Measurements from ENCODE around the gene GABRB3. TPM values are rescaled to one million over a fixed set of nuclear protein-coding genes. Genes with fewer than 3 reads are reported as not detected.

GABRB3 gene
- total RNA-seq, 1 donor from 2014 or later = 8.8 TPM

GRCh38 chr15:26641144-26641543 is 131.7 kb downstream of the GABRB3 start:
- Histone ChIP-seq H3K4me1 (no peaks in the 10 kb centered on the region), H3K79me2 (ENCODE audit: low read depth) (no peaks in the 10 kb centered on the region), H3K27me3 (no peaks in the 10 kb centered on the region)

GRCh38 chr15:26640601-26641000 is 132.3 kb downstream of the GABRB3 start:
- no peak overlapping the region for H3K27ac Mint-ChIP-seq
- Histone ChIP-seq H3K9me3 (ENCODE audit: low read depth) (no peaks in the 10 kb centered on the region), H3K79me2 (ENCODE audit: low read depth) (no peaks in the 10 kb centered on the region), H3K4me1 (no peaks in the 10 kb centered on the region), H3K4me3 (no peak overlapping the region), H3K27ac (no peak overlapping the region), H3K4me2 (no peak overlapping the region), H3K9ac (no peak overlapping the region), H2AFZ (replicated peaks) (no peak overlapping the region), H3F3A (ENCODE audit: low read depth) (no peaks in the 10 kb centered on the region), H4K20me1 (ENCODE audit: low read depth) (no peaks in the 10 kb centered on the region), H3K36me3 (no peaks in the 10 kb centered on the region), H3K27me3 (no peaks in the 10 kb centered on the region)
- no peak overlapping the region for H3K4me3 Mint-ChIP-seq
- H3K4me1 Mint-ChIP-seq = peaks cover 19% of the 10 kb centered on the region
- peaks cover 2% of the 10 kb centered on the region for H3K27me3 Mint-ChIP-seq (ENCODE audit: insufficient read depth, low read depth)
- H3K9me3 Mint-ChIP-seq = peaks cover 5% of the 10 kb centered on the region
- no peak for TF ChIP-seq EZH2 (IDR thresholded peaks at IDR 0.05)
- TF ChIP-seq, protein P1, sequence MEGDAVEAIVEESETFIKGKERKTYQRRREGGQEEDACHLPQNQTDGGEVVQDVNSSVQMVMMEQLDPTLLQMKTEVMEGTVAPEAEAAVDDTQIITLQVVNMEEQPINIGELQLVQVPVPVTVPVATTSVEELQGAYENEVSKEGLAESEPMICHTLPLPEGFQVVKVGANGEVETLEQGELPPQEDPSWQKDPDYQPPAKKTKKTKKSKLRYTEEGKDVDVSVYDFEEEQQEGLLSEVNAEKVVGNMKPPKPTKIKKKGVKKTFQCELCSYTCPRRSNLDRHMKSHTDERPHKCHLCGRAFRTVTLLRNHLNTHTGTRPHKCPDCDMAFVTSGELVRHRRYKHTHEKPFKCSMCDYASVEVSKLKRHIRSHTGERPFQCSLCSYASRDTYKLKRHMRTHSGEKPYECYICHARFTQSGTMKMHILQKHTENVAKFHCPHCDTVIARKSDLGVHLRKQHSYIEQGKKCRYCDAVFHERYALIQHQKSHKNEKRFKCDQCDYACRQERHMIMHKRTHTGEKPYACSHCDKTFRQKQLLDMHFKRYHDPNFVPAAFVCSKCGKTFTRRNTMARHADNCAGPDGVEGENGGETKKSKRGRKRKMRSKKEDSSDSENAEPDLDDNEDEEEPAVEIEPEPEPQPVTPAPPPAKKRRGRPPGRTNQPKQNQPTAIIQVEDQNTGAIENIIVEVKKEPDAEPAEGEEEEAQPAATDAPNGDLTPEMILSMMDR (IDR thresholded peaks at IDR 0.05) = no peak
- no peak for TF ChIP-seq EZH2phosphoT487 (IDR thresholded peaks at IDR 0.05)
- DNase-seq (ENCODE audit: low spot score) = no peak
- H3K36me3 Mint-ChIP-seq = no peaks in the 10 kb centered on the region

More at GRCh38 chr15:26641144-26641543, 131.7 kb downstream of the GABRB3 start:
- H4K20me1 ChIP-seq (ENCODE audit: low read depth) = no peaks in the 10 kb centered on the region
- no peak overlapping the region for H2AFZ ChIP-seq (replicated peaks)
- H3K9ac ChIP-seq = no peak overlapping the region
- no peaks in the 10 kb centered on the region for H3K36me3 ChIP-seq
- Mint-ChIP-seq H3K27me3 (ENCODE audit: insufficient read depth, low read depth) (peaks cover 2% of the 10 kb centered on the region), H3K27ac (no peak overlapping the region), H3K9me3 (peaks cover 5% of the 10 kb centered on the region), H3K36me3 (no peaks in the 10 kb centered on the region), H3K4me3 (no peak overlapping the region), H3K4me1 (peaks cover 18% of the 10 kb centered on the region)
- TF ChIP-seq EZH2 (IDR thresholded peaks at IDR 0.05) = no peak
- DNase-seq (ENCODE audit: low spot score) = no peak
- no peaks in the 10 kb centered on the region for H3F3A ChIP-seq (ENCODE audit: low read depth)
- no peak overlapping the region for H3K4me3 ChIP-seq
- H3K27ac ChIP-seq = no peak overlapping the region
- no peaks in the 10 kb centered on the region for H3K9me3 ChIP-seq (ENCODE audit: low read depth)
- H3K4me2 ChIP-seq = no peak overlapping the region

DNA sequence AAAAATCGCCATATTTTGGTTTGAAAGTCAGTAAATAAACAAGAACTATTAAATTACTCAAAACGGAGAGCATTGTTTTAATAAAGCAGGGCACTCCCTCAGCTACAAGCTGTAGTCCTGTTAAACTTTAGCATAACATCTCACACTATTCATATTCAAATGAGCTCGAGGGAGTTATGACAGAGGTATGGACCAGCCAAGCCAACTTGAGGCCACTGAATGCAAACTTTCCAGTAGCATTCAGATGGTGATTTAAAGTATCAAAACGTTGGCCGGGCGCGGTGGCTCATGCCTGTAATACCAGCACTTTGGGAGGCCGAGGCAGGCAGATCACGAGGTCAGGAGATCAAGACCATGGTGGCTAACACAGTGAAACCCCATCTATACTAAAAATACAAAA is 132.9 kb downstream of the GABRB3 start:
- H3K9me3 Mint-ChIP-seq = peaks cover 5% of the 10 kb centered on the region
- DNase-seq (ENCODE audit: low spot score) = no peak
- no peak overlapping the region for H3K27ac Mint-ChIP-seq
- H4K20me1 ChIP-seq (ENCODE audit: low read depth) = no peaks in the 10 kb centered on the region
- peaks cover 2% of the 10 kb centered on the region for H3K27me3 Mint-ChIP-seq (ENCODE audit: insufficient read depth, low read depth)
- no peak overlapping the region for H3K4me3 ChIP-seq
- H3K27ac ChIP-seq = no peak overlapping the region
- no peaks in the 10 kb centered on the region for H3K36me3 Mint-ChIP-seq
- H3K27me3 ChIP-seq = no peaks in the 10 kb centered on the region
- no peaks in the 10 kb centered on the region for H3K79me2 ChIP-seq (ENCODE audit: low read depth)
- no peaks in the 10 kb centered on the region for H3F3A ChIP-seq (ENCODE audit: low read depth)
- no peak overlapping the region for H3K4me2 ChIP-seq
- H2AFZ ChIP-seq (replicated peaks) = no peak overlapping the region
- H3K9ac ChIP-seq = no peak overlapping the region
- peaks cover 26% of the 10 kb centered on the region for H3K4me1 Mint-ChIP-seq
- no peaks in the 10 kb centered on the region for H3K4me1 ChIP-seq
- no peaks in the 10 kb centered on the region for H3K9me3 ChIP-seq (ENCODE audit: low read depth)
- H3K36me3 ChIP-seq = no peaks in the 10 kb centered on the region
- H3K4me3 Mint-ChIP-seq = no peak overlapping the region
- TF ChIP-seq, protein P1 (IDR thresholded peaks at IDR 0.05) = no peak
- TF ChIP-seq EZH2 (IDR thresholded peaks at IDR 0.05) = no peak
- no peak for TF ChIP-seq EZH2phosphoT487 (IDR thresholded peaks at IDR 0.05)

DNA sequence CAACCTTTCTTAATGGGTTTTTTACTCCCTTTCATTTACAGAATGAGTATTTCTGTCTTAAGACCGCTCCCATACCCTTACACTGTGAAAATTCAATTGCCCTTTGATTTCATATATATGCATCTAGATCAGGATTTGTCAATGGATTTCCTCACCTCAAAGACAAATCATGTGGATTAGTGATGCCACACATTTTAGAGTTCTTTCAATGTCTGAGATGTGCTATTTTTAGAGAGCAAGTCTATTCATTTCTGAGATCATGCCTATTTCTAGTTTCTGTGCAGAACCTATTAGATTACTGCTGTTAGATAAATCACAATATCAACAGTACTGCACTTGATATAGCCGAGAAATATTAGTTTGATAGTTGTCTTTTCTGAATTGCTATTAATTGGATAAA is 137.3 kb downstream of the GABRB3 start:
- H4K20me1 ChIP-seq (ENCODE audit: low read depth) = no peaks in the 10 kb centered on the region
- no peaks in the 10 kb centered on the region for H3K9me3 Mint-ChIP-seq
- H3K79me2 ChIP-seq (ENCODE audit: low read depth) = no peaks in the 10 kb centered on the region
- DNase-seq (ENCODE audit: low spot score) = no peak
- H3K27me3 Mint-ChIP-seq (ENCODE audit: insufficient read depth, low read depth) = peaks cover 3% of the 10 kb centered on the region
- no peaks in the 10 kb centered on the region for H3K27me3 ChIP-seq
- no peaks in the 10 kb centered on the region for H3K36me3 ChIP-seq
- H2AFZ ChIP-seq (replicated peaks) = no peak overlapping the region
- no peak overlapping the region for H3K27ac Mint-ChIP-seq
- no peak overlapping the region for H3K9ac ChIP-seq
- H3K36me3 Mint-ChIP-seq = no peaks in the 10 kb centered on the region
- no peak overlapping the region for H3K4me2 ChIP-seq
- peaks cover 9% of the 10 kb centered on the region for H3K4me1 ChIP-seq
- H3F3A ChIP-seq (ENCODE audit: low read depth) = no peaks in the 10 kb centered on the region
- no peak overlapping the region for H3K4me3 ChIP-seq
- H3K4me1 Mint-ChIP-seq = peaks cover 56% of the 10 kb centered on the region
- no peak overlapping the region for H3K27ac ChIP-seq
- no peaks in the 10 kb centered on the region for H3K9me3 ChIP-seq (ENCODE audit: low read depth)
- no peak overlapping the region for H3K4me3 Mint-ChIP-seq
- TF ChIP-seq EZH2phosphoT487 (IDR thresholded peaks at IDR 0.05) = no peak
- TF ChIP-seq, protein P1 (IDR thresholded peaks at IDR 0.05) = no peak
- no peak for TF ChIP-seq EZH2 (IDR thresholded peaks at IDR 0.05)

All from neural progenitor cell (in vitro differentiated cells).